Stimulated activated CD8-positive, alpha-beta memory T cell treated with anti-CD3 and anti-CD28 coated beads, Interleukin-7, amount 100 ng/mL, for 4 hours (primary cell): Measurements from ENCODE around the gene DDOST.
"Not testable (repeated sequence)": the region's sequence is repeated elsewhere in the genome, so short reads cannot be mapped to it uniquely, and the experiment has no call there.

Source experiments
- DNase-seq, 2 donors: peaks; one replicate each; pipeline ENCODE4 v3.0.0-alpha.2; 2020; ENCODE audit warnings: low read depth in 2 of 2

The DDOST gene

DNA sequence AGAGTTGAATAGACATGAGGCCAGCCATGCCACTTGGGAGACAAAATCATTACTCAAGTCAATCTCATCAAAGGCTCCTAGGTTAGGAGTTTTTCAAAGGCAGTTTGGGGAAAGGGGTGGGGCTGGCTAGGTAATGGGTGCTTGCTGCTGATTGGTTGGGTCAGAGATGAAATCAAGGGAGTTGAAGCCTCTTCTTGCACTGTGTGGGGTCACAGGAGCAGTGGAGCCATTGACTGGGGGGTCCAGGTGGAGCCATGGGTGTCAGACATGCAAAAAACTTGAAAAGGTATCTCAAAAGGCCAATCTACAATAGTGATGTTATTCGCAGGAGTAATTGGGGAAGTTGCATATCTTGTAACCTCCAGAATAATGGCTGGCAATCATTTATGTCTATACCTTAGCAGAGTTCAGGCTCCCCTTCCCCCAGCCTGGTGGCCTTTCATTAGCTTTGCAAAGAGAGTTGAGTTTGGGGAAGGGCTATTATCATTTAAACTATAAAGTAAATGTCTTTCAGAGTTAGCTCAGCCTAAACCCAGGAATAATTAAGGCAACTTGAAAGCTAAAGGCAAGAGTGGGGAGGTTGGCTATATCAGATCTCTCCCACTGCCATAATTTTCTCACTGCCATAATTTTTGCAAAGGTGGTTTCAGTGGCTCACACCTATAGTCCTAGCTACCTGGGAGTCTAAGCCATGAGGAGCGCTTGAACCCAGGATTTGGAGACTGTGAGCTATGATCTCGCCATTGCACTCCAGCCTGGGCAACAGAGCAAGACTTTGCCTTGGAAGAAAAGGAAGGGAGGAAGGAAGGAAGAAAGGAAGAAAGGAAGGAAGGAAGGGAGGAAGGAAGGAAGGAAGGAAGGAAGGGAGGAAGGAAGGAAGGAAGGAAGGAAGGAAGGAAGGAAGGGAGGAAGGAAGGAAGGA lies 35.7 kb downstream of the DDOST start:
- DNase-seq, result no peak

GRCh38 chr1:20624709-20625108 lies 36.5 kb downstream of the DDOST start:
- DNase-seq, result no peak

- DNase-seq, result no peak
Measured at GRCh38 chr1:20621012-20621411, 40.2 kb downstream of the DDOST start.

GRCh38 chr1:20619999-20620398 lies 41.2 kb downstream of the DDOST start:
- no peak for DNase-seq

GRCh38 chr1:20618550-20618949 lies 42.6 kb downstream of the DDOST start:
- DNase-seq, result no peak

DNA sequence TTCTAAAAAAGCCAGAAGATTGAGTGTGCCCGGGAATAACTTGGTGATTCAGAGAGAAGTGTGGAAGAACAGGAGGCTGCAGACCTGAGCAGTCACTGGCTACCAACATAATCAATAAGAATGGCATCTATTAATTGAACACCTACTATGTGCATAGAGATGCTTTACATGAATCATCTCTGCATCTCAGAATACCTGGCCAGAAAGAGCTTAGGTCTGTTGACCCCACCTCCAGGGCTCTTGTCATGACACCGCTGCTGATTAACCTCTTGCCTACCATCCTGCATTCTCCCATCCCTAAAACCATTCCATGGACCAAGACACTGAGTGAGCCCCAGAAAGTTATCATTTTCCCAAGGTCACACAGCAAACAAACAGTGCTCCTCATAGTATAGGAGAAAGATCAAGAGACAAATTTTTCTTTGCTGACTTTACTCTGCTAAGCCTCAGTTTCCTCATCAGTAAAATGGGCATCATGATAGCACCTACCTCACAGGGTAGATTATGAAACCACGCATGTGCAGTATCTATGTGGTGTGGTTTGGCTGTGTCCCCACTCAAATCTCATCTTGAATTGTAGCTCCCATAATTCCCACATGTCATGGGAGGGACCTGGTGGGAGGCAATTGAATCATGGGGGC lies 44.2 kb downstream of the DDOST start:
- DNase-seq, result no peak

DNA sequence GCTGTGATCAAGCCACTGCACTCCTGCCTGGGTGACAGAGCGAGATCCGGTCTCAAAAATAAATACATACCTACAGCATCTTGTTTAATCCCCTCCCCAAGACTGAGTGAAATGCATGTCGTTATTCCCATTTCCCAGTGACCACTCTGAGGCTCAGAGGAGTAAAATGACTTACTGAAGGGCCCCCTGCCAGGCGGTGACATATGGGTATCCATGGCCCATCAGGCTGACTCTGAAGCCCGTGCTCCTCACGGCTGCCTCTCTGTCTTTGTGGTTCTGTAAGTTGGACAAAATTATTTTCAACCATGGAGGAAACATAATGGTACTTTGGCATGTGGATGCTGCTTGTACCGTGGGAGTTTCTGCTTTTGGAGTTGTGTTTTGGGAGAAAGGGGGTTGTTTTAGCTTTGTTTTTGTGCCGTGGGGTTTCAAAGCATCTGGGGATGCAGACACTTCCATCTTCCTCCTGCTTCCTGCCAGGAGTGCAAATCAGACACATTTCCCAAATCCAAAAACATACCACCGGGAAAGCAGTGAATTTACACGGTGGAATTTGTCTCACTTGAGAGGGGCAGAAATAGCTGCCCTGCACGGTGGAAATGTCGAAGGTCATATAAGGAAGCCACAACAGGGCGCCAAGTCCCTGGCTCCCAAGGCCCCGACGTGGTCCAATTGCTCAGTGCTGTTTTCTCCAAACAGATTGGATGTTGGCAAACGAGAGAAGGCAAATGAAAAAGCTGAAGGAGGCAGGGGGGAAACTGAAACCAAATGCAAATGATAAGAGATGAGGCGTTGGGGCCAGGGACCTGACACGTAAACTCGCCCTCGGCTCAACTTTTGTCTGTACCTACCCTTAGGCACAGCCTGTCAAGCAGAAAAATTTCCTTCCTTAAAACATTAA lies 45.0 kb downstream of the DDOST start:
- no peak for DNase-seq

- DNase-seq, result no peak
Measured at GRCh38 chr1:20614131-20614579, 47.0 kb downstream of the DDOST start.

DNA sequence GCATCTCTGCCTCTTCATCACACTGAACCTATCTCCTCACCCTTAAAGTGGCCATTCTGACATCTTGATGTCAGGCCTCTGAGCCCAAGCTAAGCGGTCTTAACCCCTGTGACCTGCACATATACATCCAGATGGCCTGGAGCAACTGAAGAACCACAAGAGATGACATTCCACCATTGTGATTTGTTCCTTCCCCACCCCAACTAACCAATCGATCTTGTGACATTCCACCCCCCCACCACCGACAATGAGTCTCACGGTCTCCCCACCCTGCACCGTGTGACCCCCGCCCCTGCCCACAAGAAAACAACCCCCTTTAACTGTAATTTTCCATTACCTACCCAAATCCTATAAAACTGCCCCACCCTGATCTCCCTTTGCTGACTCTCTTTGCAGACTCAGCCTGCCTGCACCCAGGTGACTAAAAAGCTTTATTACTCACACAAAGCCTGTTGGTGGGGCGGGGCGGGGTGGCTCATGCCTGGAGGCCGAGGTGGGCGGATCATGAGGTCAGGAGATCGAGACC lies 48.9 kb downstream of the DDOST start:
- DNase-seq, result no peak

- DNase-seq, result no peak
Measured at GRCh38 chr1:20611652-20612051, 49.5 kb downstream of the DDOST start.

DNA sequence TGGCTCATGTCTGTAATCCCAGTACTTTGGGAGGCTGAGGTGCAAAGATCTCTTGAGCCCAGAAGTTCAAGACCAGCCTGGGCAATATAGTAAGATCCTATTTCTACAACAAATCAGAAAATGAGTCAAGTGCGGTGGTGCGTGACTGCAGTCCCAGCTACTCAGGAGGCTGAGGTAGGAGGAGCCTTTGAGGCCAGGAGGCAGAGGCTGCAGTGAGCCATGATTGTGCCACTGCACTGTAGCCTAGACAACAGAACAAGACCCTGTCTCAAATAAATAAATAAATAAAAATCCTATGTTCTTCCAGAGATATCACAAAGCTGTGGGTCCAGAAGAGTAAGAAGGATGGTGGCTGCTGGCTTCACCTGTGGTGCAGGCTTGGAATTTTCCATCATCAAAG lies 50.2 kb downstream of the DDOST start:
- no peak for DNase-seq

- no peak for DNase-seq
Measured at GRCh38 chr1:20609541-20609940, 51.6 kb downstream of the DDOST start.

GRCh38 chr1:20606801-20607570 lies 54.2 kb downstream of the DDOST start:
- not testable (repeated sequence) for DNase-seq

DNA sequence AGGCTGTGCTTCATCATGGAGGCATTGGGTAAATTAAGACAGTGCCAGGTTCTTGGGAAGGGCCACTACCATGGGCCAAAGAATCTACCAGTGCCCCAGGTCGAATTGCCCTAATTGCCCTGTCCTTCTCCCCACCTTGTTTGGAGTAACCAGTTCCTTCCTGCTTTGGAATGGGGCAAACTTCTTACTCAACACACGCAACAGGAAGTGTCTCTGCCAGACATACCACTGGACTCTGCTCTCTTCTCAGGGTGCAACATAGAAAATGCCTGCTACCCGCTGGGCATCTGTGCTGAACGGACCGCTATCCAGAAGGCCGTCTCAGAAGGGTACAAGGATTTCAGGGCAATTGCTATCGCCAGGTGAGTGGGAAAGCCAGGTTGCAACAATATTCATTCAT lies 56.5 kb downstream of the DDOST start:
- no peak for DNase-seq

GRCh38 chr1:20603504-20604464 lies 57.4 kb downstream of the DDOST start:
- DNase-seq, result no peak

DNA sequence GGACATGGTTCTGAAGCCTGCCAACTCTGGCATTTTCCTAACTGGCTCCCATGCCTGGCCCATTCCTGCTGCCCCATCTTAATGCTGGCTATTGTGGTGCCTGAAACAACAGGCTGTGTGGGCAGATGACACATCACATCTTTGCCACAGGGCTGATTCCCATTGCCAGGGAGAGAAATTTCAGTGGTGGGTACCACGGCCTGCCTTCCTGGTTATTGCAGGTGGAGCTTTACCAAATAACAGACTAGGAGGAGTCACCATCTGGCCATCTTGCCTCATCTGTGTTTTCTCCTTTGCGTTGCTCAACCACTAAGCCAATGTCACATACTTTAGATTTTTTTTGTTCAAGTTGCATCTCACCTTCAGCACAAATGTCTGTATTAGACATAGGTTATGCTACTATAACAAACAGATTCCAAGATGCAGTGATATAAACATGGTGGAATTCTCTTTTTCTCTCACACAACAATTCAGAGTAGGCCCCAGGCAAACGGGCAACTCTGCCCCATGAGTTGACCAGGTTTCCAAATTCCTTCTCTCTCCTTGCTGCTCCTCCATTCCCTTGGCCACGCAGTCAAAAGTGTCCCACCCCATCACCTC lies 58.2 kb downstream of the DDOST start:
- no peak for DNase-seq
